NCI-H2029 treated with DMSO at 0.1 percent for 48 hours (cell line): ENCODE measurements around the gene ABCD3.
A peak's percentile ranks its signal among the peaks of the same experiment; 100 is the strongest.

Experiments used
- DNase-seq: peaks from one replicate; lab custom pipeline; 2025; lab: John Stamatoyannopoulos, UW

Gene ABCD3

DNA sequence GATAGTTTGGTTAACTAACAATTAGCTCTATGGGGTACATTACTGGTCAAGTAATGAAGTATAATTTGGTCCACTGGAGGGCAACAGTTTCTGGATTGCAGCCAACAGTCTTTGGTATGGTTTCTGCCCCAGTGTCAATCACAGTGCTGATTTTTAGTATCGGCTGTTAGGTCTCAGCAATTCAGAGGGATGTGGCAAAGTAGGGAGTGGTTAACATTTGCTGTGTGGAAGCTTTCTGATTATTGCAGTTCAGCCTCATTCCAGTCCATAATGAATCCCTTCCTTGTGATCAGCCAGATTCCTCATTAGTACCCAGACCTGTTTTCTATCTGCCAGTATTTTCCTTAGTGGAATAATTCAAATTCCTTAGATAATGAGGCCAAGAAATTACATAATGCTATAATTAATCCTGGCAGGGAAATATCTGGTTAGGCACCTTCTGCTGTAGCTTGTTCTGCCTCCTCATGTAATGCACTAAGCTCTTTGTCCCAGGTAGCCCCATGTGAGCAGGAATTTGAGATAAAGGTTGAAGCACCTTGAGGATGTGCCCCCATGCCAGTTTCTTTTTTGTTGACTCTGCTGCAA lies 109.3 kb downstream of the ABCD3 start:
- DNase-seq = no peak

DNA sequence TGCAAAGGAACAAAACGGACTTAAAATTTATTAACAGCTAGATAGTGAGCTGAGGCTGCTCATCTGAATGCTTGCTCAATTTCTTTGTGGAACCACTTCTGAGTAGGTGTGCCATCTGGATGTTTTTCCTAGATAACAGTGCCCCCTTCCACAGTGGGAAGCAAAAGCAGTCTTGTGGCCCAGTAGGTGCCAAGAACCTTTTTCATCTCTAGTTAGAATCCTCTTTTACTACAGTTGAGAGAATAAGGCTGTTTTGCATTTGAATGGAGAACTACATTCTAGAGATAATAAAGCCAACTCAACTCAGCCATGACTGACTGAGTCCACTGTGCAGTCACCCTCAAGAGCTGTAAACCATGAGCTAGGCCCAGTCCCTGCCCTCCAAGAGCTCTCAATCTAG lies 110.1 kb downstream of the ABCD3 start:
- DNase-seq = no peak

DNA sequence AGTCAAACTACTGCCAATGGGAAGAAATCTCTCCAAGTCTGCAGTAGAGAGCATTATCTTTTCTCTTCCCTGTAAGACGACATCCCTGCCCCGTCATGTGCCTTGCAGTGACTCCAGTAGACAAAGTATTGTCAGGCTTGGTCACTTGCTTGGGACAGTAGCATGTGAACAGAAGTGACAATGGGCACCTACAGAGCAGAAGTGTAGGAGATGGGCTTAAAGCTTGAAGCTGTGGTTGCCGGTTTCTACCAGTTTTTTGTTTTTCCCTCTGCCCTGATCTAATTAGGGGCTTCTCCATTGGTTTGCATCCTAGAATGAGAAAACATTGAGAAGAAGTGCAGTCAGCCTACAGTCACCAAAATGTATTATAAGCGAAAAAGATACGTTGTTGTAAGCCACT lies 110.6 kb downstream of the ABCD3 start:
- DNase-seq = no peak

DNA sequence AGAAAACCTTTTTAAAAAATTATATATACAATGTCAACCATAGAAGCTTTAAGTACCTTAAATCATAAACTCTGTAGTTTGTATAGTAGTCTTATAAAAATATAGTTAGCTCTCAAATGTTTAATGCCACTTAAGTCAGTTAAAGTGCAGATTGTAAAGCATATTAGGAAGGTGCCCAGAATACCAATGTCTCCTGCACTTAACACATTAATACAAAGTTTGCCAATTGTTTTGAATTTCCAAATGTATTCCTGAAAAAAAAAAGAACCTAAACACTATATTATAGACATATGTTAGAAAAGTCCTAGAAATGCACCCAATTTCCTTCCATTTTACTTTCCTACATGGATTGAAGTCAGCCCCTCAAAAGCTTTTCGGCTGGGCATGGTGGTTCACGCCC lies 111.2 kb downstream of the ABCD3 start:
- no peak for DNase-seq

DNA sequence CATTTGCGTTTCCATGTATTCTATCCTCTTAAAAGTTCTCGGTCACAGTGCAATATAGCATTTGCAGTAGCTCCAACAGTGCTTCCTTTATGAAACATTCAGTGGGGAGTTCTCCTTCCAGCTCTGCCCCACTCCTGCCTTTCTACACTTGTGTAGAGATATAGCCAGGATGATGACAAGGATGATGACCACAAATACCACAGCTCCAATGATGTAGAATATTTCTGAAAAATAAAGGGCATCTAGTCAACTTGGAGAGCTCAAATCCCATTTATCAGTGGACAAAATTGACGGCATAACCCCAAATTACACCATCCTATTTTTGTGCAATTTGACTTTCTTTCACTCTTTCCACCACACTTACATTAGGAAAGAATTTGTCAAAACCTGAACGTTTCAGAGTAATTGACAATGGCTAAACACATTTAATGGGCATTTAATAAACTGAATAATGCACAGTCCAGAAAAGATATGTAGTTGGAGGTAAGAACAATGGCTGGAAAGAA lies 112.2 kb downstream of the ABCD3 start:
- DNase-seq = no peak

DNA sequence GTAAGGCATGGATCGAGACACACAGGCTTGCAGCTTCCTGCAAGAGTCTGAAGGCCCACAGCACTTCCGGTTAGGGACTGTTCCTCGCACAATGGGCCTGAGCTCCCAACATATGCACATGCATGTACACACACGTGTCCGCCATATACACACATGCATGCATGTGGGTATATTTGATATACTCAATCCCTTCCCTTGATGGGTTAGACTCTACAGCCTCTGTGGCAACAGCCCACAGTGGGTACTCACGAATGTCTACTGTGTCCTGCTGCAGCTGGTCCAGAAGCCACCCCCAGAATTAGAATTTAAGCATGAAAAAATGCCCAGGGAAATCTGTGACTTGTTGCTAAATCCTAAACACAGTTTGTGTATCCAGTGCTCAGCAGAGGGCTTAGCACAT lies 113.5 kb downstream of the ABCD3 start:
- DNase-seq = no peak

DNA sequence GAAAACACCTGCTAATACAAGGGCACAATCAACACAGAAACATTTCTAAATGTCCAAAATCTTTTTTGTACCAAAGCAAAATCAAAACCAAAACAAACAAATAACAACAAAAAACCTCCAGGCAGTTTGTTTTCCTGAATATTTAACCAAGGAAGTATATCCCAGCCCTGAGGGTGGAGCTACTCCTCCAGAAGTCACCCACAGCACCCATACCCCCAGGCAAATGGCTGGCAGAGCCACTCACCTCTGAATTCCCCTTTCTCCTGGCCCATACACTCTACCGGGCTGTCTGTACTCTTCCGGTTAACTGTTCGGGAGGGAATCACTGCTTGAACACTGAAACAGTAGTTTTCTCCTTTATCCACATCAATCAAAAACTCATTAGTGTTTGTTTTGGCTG lies 113.9 kb downstream of the ABCD3 start:
- DNase-seq = no peak

DNA sequence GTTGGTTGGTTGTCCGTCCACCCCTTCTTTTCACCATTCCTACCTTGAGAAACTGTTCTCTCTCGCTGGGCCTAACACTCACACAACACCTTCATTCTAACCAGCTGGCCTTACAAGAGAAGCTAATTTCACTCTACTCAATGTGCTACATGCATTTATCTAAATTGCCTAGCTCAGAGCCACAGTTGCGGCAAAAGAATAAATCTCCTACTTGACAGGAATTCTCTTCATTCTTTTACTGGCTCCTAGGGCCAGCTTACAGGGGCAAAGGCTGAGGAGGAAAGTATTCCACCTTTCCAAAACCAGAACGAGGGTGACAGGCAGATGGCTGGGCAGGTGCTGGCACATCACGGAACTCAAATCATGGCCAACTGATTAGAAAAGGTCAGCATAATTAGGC lies 116.9 kb downstream of the ABCD3 start:
- no peak for DNase-seq

DNA sequence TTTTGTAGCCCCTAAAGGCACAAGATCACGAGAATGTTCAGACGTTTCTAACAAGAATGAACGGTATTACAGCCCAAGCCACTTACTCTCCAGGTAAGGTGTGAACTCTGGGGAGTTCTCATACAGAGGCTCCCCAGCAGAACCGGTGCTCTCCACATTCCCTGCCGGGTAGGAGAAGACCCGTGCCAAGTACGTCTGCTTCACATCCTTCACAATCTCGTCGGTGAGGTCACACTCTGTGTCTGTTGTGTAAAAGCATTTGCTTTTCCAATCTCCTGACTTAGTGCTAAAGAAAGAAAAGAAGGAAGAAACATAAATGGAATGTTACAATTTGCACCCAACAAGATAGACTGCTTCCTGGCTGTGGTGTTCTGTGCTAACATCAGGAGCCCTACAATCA lies 117.7 kb downstream of the ABCD3 start:
- DNase-seq = no peak

DNA sequence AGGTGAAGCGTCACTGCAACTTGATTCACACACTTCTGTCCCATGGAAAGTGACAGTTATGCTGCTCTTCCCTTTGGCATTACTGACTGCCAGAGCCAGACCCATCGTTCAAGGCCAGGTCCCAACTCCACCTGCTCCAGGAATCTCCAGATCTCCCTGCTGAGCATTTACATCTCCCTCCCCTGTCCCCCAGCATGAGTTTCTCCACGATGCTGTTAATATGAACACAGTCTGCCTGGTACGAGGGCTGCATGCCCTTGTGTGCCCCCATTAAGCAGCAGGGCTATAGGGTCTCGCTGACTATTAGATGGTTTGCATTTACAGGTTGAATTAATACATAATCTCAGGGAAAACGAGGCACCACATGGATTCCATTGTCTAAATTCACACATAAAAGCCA lies 119.1 kb downstream of the ABCD3 start:
- no peak for DNase-seq

DNA sequence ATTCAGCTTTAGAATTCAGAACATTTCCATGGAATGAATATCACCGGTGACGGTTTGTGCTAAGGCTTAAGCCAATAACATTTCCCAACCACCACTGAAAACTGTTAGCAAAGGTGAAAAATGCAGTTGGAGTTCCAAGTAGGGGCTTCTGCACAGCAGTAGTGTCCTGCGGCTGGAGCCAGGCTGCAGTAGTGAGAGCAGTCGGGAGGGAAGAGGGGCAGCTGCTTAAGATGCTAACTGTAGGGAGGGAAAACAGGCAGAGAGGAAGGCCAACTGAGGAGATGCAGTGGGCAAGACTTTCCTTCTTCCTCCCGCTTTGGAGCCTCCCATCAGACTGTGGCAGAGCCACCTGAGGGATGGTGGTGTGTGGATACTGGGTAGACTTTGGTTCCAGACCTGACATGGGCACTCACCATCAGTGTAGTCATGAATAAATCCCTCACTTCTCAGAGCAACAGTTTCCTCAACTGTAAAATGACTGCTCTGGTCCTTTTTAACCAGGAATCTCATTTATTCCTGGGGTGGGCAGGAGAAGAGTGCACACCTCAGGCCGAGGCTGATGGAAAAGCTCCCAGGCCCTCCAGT lies 120.1 kb downstream of the ABCD3 start:
- no peak for DNase-seq

DNA sequence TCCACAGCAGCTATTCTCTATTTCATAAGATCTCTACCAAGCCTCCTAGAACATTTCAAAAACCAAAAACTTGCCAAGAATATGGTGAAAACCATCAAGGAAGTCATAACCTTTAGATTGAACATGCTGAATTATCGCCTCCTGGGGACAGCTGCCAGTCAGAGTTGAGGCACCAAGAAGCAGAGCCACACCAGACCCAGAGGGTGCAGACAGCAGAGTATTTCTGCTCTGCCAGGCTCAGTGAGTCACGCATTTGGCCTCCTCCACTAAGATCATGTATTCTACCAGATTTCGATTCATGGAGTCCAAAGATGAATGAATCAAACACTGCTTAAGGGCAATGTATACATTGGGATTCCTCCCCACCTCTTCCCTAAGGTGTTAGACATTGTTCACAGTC lies 121.3 kb downstream of the ABCD3 start:
- no peak for DNase-seq

DNA sequence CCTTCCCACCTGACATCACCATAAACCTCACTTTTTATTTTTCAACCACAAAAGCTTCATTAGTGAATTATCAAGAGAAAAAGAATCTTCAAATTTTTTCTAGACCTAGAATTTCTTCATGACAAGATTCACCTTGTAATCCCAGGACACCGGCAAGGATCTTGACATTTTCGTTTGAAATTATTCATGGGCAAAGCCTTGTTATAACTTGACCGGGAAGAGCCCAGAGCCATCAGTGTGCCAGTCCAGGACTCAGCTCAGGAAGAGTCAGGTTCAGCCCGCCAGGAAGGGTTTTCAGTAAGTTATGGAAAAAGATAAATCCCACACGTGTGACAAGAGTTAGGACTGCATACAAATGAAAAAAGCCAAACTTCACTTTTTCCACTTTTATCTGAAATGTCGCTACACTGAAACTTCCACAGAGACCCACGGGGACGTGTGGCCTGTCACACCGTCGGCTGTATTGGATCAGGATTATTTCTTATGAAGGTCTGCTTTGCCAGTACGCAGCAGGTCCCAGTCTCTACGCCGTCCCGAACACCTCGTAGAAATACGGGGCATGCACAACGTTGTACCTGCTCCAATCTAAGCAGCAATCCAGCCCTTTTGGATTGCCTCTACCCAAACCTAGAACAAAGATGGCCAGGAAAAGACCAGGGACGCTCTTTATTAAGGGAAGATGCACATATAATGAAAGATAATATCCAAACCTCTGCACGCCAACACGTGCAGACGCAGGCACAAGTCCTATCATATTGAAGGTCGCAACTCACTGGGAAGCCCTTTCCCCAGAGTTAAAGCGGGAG lies 122.5 kb downstream of the ABCD3 start:
- peak; percentile 27 for DNase-seq

DNA sequence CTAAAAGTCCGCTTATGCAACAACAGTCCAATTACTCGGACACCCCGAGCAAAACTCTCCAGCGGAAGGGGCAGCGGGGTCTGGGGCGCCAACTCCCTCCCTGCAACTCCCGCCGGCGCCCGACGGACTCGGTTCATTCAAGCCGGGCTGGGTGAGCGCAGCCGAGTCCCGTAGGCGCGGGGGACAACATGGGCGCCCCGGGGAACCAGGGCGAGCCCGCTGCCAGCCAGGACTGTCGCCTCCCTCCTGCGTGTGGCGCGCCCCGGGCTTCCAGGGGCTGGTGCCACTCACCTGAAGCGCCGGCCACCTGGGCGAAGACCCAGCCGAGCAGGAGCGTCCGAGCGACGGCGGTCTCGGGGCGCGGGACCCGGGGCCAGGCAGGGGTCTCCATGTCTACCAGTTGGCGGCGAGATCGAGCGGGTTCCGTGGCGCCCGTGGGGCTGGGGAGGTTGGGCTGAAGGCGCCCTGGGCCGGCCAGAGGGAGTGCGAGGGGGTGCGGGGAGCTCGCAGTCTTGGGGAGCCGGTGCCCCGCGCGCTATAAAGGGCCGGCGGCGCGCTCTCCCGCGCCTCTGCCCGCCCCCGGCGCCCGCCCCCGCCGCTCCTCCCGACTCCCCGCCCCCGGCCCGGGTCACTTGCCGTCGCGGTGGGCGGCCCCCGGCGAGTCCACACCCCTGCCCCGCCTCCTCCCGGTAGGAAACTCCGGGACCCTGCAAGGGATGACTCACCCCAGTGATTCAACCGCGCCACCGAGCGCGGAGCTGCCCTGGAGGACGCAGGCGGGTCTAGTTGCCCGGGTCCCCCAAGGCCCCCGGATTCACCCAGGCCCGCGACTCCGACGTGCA lies 123.3 kb downstream of the ABCD3 start, which contains the start of gene F3:
F3 (minus strand) TSS at position 514 of the 842 bp plus-strand sequence; CDS start at position 391, 123 bp downstream.
- no peak for DNase-seq

DNA sequence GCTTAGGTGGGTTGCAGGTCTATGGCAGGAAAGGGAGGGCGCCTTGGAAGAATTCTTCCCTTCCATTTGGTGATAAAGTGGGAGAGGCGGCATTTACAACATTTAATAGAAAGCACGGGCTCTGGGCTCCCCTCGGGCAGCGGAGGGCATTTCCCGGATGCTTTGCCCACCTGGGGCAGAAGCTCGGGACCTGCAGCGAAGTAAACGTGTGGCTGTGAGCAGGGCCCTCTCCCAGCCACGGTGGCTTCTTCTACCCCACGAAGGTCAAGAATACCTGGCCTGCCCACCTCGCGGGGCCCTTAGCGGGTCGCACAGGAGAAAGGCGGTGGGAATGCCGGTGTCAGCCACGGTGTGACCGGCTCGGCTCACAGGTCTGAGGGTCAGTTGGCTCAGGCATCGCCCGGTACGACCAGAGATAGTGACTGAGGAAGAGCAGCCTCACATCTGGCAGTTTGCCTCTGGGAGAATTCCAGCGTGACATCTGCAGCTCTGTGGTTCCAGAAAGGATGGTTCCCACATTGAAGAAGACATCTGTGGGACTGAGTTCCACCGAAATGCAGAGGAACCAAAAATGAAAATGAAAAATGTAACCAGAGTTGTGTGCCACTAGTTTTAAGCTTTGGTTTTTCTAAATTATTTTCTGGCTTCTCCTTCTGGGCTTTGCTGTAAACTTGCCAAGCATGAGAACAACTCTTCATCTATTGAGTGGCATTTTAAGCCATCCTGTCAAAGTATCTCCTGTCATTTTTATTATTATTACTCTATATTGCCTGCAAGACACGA lies 124.1 kb downstream of the ABCD3 start:
- no peak for DNase-seq

DNA sequence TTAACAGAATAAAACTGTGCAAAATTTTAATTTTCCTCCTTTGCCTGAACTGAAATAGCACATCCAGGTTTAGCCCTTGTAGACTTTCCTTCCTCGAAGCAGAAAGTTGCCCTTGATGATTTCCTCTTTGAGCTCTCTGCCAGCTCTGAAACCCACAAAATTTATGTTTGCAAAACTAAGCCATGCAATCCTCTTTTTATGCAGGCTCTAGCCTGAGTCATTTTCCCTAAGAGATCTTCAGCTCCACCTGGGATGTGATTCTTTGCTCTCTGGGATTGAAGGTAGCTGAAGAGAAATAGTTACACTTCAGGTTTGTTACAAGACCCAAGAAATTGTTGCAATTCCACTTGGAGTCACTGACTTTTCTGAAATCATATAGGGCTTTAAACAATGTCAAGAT lies 124.8 kb downstream of the ABCD3 start:
- no peak for DNase-seq

DNA sequence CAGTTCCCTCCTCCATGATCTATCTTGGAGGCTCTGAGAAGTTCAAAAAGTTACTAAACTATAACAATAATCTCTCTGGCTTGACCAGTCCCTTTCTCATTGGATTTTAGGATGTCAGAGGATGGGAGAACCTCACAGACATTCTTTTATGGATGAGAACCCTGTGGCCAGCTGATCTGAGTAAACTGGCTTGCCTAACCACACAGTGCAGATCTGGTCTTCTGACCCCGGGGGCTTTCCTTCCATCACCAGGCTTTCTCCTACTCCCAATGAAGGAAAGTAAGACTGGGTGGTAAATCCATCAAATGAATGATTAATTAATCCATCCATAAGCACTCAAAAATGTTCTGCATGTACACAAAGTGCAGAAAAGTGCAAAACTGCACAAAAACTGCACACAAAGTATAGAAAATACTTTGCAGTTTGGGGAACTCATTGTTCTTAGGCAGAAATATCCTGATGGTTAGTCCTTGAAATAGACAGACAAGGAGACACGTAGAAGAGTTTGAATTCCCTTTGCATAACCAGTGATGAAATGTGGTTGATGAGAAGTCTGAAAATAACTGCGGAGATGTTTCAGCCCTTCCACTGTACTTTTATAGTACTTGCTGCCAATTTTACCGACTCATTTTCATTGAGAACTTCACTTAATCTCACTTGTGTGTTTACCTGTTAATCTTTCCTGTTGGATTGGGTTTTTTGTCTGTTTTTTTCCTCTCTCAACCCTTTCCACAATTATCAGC lies 125.9 kb downstream of the ABCD3 start:
- DNase-seq = no peak

DNA sequence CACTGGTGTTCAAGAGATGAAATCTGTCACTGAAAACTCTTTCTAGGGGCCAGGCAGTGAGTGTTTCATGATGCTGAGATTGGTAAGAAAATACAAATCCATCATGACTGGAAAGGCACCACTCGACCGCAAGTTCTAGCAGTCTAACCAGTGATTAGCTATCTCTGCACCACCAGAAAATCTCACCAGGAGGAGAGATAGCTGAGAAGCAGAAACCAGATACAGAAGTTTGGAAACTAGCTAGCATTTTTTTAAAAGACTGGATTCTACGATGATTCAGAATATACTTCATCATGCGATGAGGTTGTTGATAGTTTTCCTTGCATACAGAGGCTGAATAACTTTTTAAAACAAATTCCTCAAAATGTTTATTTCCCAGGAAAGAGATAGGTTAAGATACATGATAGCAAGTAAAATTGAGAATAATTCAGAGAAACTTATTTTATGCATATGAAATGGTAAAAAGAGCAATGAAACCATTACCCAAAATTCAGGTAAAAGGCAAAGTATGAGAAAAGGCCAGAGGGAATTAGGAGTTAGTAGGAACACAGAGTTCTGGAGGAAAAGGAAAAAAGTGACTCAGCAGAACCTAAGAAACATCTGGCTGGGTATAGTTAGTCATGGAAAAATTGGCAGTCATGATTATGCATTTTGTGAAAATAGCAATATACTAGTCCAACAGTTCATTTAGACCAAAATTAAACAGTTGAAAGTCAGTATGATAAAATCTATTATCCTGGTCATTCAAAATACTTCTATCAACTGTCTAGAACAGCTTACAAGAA lies 126.7 kb downstream of the ABCD3 start:
- DNase-seq = no peak

DNA sequence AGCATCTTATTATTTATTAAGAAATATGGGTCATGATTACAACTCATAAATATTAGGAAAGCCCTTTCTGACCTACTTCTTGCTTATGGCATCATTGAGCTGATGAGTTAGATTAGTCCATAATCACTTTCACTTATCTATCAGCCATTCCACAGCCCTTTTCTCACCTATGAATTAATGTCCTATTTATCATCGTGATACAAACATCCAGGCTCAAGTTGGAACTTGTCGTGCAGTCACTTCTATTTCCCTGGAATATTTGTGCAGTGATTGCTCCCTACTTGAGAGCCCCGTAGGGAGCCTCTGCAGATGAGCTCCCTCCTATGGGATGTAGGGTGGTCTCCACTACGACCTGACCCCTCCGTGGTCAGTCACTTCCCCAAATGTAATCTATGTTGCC lies 131.5 kb downstream of the ABCD3 start:
- DNase-seq = no peak

DNA sequence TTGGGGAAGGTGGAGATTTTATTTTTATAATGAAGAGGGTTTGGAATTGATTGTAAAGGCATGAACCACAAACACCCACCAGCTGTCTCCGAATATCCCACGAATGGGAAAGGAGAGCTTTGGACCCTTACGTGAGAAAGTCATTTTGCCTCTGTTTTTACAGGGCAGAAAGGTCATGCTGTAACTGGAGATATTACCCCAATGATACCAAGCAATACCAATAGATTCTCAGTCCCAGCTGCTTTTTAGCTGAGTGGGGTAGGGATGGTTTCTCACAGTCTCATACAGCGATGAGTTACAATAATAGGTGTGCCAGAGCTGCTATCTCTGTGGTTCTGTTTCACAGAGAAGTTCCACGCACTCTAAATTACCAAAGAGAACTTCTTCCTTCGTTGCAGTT lies 132.2 kb downstream of the ABCD3 start:
- no peak for DNase-seq
